Measurements from ENCODE around the gene EXOC6B.
A peak's percentile ranks its signal among the peaks of the same experiment; 100 is the strongest.
"Not testable (repeated sequence)": the region's sequence is repeated elsewhere in the genome, so short reads cannot be mapped to it uniquely, and the experiment has no call there.

The EXOC6B gene

GRCh38 chr2:72685638-72686213, 140.1 kb downstream of the EXOC6B start:
- DNase-seq (ENCODE audit: low spot score) (no peak), FAIRE-seq (no peak)

DNA sequence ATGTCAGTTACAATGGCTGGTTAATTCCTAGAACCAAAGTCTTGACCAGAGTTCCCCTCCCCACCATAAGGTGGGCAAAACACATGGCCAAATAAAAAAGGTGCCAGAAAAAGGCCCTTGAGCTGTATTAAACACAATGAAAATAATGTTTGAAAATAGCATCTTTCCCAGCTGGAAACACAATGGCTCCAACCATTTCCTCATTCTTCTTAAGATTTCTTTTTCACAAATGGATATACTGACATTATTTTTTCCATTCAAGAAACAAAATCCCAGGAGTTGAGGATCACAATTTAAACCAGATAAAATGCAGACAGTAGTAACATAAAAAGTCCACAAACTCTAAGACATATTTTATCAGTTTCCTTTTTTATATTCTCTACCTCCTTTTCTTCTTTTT, 143.8 kb downstream of the EXOC6B start:
- FAIRE-seq (no peak), DNase-seq (ENCODE audit: low spot score) (no peak)

DNA sequence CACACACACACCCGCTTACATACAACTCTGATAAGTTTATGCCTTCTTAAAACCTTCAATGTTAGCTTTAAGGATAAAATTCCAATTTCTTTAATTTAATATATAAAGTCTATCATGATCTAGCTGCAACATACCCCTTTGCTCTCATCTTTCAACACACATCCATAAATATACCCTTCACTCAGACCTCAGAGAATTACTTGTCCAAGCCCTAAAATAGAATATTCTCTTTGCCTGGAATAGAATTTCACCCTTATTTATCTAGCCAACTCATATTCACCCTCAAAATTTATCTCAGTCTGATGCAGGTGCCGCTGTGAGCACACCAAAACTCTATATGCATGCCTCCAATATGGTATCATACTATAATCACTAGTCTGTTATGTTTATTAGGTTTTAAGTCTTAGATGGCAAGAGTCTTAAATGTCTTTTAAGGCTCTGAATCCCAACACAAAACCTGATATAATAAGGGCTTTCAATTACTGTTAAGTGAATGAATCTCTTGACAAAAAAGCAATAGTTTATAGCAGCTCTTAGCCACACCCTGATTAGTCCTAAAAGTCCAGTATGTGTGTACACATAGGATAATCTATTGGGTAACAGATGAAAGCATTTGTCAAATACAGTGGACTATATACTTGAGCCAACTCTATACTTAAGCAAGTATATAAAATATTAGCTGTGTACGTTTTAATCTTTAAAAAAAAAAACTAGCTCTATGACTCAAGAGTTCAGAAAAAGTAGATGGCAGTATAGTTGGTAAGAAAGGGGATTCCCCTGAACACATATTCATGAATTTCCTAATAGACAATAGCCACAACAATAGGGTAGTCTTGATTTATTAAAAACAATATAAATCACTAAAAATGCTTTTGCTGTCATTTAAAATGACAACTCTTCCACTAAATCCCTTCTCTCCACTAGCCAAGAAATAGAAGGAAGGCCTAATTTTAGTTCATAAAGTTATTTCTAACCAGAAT, 144.5 kb downstream of the EXOC6B start:
- no peak for DNase-seq (ENCODE audit: low spot score)
- no peak for FAIRE-seq

DNA sequence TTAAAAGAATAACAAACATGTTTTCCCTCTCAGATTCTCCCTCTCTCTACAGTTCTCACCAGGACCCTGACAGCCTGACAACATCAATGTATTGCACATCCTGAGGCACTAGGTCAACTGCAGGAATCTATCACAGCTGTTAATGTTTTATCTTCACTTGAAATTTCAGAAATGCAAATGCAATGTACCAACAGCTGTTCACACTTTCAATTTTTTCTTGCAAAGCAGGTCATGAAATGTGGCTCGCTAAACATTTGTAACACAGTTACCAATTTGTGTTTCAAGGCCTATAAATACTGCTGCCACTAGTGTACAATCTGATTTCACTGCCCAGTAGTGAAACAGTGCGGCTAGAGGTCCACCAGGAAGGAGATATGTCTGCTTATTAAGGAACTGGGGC, 147.8 kb downstream of the EXOC6B start:
- DNase-seq (ENCODE audit: low spot score) (no peak), FAIRE-seq (no peak)

DNA sequence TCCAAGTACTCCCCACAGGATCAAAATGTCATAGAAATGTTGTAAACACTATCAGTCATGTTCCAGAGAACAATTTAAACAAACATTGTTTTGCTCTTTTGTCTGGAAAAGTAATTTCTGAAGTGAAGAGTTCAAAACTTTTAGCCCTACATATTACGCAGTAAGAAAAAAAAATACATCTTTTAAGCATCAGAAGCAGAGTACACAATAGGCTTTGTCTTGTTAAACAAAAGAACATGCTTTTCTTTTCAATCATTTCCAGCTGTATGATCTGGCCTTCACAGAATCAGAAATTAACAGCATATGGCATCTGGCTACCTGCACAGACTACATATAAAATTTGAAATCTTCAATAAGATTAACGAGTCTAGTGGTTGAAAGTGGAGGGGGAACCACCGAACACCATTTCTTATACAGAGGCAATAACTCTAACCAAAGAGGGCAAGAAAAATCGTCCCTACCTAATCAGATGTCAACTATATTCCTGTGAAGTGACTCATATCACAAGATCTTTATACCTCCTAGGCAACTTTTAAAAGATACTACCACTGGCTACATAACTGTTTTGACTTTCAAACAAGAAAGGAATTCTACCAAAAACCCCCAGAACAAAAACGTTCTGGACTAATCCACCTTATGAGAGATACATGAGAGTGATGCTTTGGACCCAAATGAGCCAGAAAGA, 149.3 kb downstream of the EXOC6B start:
- no peak for DNase-seq (ENCODE audit: low spot score)
- FAIRE-seq = no peak

- FAIRE-seq = no peak
These were observed 150.6 kb downstream of the EXOC6B start for GRCh38 chr2:72674982-72675915.

GRCh38 chr2:72673279-72673678, 152.6 kb downstream of the EXOC6B start:
- DNase-seq (ENCODE audit: low spot score) = peak; percentile 90
- FAIRE-seq = peak; percentile 97

More at GRCh38 chr2:72674982-72675915, 150.6 kb downstream of the EXOC6B start:
- no peak for DNase-seq (ENCODE audit: low spot score)

DNA sequence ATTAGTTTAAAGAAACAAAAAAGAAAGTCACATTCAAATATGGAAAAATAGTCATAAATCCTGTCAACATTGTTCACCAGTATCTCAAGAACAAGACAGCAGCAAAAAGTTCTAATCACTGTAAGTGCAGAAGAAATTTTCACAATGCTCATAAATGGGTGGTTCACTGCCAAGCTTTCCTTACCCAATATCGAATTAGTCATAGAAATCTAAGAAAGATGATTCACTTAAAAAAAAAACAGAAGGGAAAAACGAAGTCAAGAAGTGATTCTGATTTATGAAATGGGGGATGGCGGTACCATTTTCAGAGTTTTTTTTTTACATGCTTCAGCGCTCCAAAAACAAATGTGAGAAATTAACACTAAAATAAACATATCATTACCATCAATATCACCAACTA, 156.7 kb downstream of the EXOC6B start:
- DNase-seq (ENCODE audit: low spot score) = peak; percentile 30

GRCh38 chr2:72668647-72669046, 157.2 kb downstream of the EXOC6B start:
- DNase-seq (ENCODE audit: low spot score) (no peak), FAIRE-seq (no peak)

More for the DNA sequence above, 156.7 kb downstream of the EXOC6B start:
- peak; percentile 71 for FAIRE-seq

GRCh38 chr2:72665448-72665847, 160.4 kb downstream of the EXOC6B start:
- FAIRE-seq = no peak
- no peak for DNase-seq (ENCODE audit: low spot score)

- DNase-seq (ENCODE audit: low spot score) (no peak), FAIRE-seq (no peak)
These were observed 163.8 kb downstream of the EXOC6B start for GRCh38 chr2:72661985-72662384.

GRCh38 chr2:72649810-72650209, 176.0 kb downstream of the EXOC6B start:
- DNase-seq (ENCODE audit: low spot score) = no peak
- FAIRE-seq = no peak

GRCh38 chr2:72641221-72641620, 184.6 kb downstream of the EXOC6B start:
- FAIRE-seq; DNase-seq (ENCODE audit: low spot score): not testable (repeated sequence)

- FAIRE-seq = no peak
- no peak for DNase-seq (ENCODE audit: low spot score)
These were observed 187.1 kb downstream of the EXOC6B start for GRCh38 chr2:72638600-72639211.

DNA sequence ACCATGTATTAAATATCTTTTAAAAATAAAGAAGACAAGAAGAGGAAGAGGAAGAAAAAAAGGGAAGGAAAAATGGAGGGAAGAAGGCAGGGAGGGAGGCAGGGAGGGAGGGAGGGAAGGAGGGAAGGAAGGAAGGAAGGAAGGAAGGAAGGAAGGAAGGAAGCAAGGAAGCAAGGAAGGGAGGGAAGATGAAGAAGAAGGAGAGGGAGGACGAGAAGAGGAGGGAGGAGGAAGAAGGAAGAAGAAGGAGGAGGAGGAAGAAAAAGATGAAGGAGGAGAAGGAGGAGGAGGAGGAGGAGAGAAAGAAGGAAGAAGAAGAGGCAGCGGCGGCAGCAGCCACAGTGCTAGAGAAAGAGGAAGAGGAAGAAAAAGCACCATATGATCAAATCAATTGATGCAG, 189.6 kb downstream of the EXOC6B start:
- FAIRE-seq (no peak), DNase-seq (ENCODE audit: low spot score) (no peak)

GRCh38 chr2:72630767-72631166, 195.1 kb downstream of the EXOC6B start:
- FAIRE-seq (no peak), DNase-seq (ENCODE audit: low spot score) (no peak)

- DNase-seq (ENCODE audit: low spot score) = no peak
- no peak for FAIRE-seq
These were observed 196.8 kb downstream of the EXOC6B start for GRCh38 chr2:72629062-72629461.

- no peak for DNase-seq (ENCODE audit: low spot score)
- no peak for FAIRE-seq
These were observed 198.8 kb downstream of the EXOC6B start for GRCh38 chr2:72627083-72627482.

DNA sequence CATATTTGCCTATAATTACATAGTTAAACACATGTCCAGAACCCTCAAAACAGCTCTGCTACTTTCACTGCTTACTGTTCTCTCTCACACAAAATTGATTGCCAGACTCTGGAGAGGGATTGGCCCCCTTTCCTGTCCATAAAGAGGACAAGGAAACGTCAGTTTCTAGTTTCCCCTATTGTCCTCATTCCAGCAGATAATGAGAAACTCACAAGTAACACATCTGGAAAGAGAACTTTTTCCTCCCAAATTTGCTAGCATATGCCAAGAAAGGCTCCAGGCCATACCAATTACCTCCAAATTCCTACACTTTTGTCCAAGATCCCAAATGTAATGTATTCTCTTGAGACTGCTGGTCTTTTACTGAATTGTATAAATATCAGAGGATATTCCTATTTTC, 200.5 kb downstream of the EXOC6B start:
- no peak for DNase-seq (ENCODE audit: low spot score)
- no peak for FAIRE-seq

- FAIRE-seq (no peak), DNase-seq (ENCODE audit: low spot score) (no peak)
These were observed 202.4 kb downstream of the EXOC6B start for GRCh38 chr2:72623481-72623880.

DNA sequence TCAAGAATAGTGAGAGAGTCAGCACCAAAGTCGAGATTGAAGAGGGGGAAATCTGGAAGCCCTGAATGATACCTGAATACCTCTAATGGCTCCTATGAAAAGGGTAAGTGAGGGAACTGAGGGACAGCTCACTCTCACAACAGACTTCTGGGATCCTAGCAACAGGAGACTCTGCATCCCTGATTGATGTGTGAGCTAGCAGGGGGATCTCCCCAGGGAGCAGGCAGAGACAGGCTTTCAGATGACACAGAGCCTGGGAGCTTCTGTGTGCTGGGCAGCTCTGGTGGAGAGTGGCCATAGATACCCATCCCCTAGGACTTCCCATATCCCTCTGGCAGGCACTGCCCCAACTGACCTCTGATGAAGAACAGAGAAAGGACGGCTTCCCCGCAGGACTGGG, 206.2 kb downstream of the EXOC6B start:
- DNase-seq (ENCODE audit: low spot score) (no peak), FAIRE-seq (no peak)

Data from RCC 7860 (cell line).